ENCODE results near the gene TMED9.
A peak's percentile ranks its signal among the peaks of the same experiment; 100 is the strongest.

Gene TMED9

DNA sequence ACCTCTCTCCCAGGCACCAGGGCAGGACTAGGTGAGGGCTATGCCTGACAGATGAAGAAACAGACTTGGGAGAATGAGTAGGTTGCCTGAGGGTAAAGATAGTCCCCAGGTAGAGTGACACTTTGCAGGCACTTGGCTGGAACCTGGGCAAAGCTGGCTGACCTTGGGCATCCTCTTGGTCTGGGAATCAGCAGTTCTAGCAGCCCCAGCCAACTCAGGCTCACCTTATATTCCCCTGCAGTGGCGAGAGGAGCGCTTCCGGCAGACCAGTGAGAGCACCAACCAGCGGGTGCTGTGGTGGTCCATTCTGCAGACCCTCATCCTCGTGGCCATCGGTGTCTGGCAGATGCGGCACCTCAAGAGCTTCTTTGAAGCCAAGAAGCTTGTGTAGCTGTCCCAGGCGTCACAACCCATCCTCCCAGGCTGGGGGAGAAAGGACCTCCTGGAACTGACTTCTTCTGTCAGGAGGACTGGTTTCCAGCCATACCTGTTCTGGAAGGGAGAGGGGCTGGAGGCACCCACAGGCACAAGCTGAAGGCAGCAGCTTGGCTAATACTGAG lies 3.1 kb downstream of the TMED9 start:
- CTCF ChIA-PET = no interaction called here
- Mint-ChIP-seq H3K4me1 (peaks cover 46% of the 10 kb centered on the region), H3K27me3 (peaks cover 11% of the 10 kb centered on the region), H3K9me3 (no peaks in the 10 kb centered on the region), H3K27ac (no peak overlapping the region), H3K4me3 (no peak overlapping the region), H3K36me3 (peaks cover 28% of the 10 kb centered on the region)
- DNase-seq = no peak

- Mint-ChIP-seq H3K9me3 (no peaks in the 10 kb centered on the region), H3K4me3 (no peak overlapping the region), H3K27ac (no peak overlapping the region), H3K27me3 (peaks cover 4% of the 10 kb centered on the region), H3K36me3 (peaks cover 28% of the 10 kb centered on the region), H3K4me1 (peaks cover 55% of the 10 kb centered on the region)
- no peak for DNase-seq
- CTCF ChIA-PET = no interaction called here
Measured at GRCh38 chr5:177595991-177596774, 4.2 kb downstream of the TMED9 start.

DNA sequence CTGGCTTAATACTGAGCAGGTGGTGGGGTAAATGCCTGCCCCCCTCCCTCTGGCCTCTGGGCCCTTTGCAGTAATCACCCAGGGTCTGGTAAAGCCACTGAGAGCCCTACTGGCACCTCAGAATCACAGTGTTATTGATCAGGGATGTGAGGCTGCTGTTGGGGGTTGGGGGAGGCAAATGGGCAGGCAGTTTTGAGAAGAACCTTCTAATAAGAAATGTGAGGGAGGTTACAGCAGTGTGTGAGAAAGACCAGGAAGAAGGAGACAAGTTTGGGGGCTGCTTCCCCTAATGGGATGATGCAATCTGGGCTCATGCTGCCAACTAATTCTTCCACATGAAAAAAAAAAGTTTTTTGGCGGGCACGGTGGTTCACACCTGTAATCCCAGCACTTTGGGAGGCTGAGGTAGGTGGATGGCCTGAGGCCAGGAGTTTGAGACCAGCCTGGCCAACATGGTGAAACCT lies 4.8 kb downstream of the TMED9 start:
- Mint-ChIP-seq H3K4me1 (peaks cover 55% of the 10 kb centered on the region), H3K36me3 (peaks cover 28% of the 10 kb centered on the region), H3K9me3 (no peaks in the 10 kb centered on the region), H3K27ac (no peak overlapping the region), H3K27me3 (peaks cover under 1% of the 10 kb centered on the region), H3K4me3 (no peak overlapping the region)
- CTCF ChIA-PET = no interaction called here
- no peak for DNase-seq

DNA sequence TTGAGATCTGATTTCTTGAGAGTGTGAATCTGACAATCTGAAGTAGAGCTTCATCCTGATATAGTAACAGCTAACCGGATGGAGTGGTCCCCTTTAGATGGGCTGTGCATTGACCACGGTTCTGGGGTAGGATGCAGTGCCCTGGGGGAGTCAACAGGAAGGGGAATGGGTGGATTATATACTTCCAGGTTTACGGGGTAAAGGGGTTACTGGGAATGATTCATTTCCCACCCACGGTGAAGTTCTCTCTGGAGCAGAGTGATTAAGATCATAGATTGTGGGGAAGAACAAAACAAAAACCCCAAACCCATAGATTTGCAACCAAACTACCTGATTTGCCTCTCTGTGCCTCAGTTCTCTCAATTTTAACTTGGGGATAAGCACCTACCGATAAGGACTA lies 6.5 kb downstream of the TMED9 start:
- Mint-ChIP-seq H3K4me3 (peak overlapping the region; percentile 89), H3K4me1 (peaks cover 47% of the 10 kb centered on the region), H3K36me3 (peaks cover 25% of the 10 kb centered on the region), H3K27me3 (no peaks in the 10 kb centered on the region), H3K27ac (no peak overlapping the region), H3K9me3 (no peaks in the 10 kb centered on the region)
- DNase-seq = no peak
- CTCF ChIA-PET = interaction anchor here (1.5 kb wide), 1 partner anchor 38 kb away, joined by 3 read pairs; no protein-coding TSS in a partner anchor

DNA sequence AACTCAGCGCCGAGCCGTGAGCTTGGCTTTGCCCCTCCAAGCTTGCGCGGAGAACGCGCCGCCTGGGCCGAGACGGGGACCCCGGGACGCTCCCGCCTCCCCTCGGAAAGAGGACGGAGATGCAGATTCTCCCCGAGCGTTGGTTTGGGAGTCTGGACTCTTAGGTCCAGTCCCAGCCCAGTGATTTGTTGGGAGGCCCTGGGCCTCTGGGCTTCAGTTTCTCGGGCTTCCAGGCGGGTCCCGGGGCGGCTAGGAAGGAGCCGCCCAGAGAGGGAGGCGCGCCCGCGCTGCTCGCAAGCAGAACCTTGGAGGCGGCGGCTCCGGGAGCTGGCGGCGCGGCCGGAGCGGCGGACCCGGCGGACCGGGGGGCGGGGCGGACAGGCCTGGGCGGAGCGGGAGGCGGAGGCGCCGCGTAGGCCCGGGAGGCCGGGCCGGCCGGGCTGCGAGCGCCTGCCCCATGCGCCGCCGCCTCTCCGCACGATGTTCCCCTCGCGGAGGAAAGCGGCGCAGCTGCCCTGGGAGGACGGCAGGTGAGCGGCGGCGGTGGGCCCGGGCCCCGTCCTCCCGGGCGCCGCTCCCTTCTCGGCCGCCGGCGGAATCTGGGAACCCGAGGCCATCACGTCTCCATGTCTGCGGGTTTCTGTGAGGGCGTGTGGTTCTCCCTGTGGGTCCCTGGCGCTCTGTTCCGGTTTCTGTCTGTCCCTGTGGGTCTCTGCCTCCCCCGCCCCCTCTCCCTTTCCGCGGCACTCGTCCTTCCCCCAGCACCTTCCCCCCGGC lies 7.9 kb downstream of the TMED9 start, which contains the start of gene B4GALT7:
TSS of gene B4GALT7 (plus strand) at position 402 of the 777 bp plus-strand sequence. CDS start at position 481, 79 bp downstream.
- no peaks in the 10 kb centered on the region for H3K27me3 Mint-ChIP-seq
- no peaks in the 10 kb centered on the region for H3K9me3 Mint-ChIP-seq
- peaks cover 13% of the 10 kb centered on the region for H3K36me3 Mint-ChIP-seq
- peak within 1 kb of the TSS; percentile 91 for H3K27ac Mint-ChIP-seq
- peak within 1 kb of the TSS; percentile 89 for H3K4me3 Mint-ChIP-seq
- H3K4me1 Mint-ChIP-seq = peaks cover 38% of the 10 kb centered on the region
- CTCF ChIA-PET = interaction anchor here (0.6 to 1.5 kb wide), 2 partner anchors 39 to 135 kb away, joined by 3 read pairs; no protein-coding TSS in a partner anchor
- DNase-seq = peak; percentile 85

GRCh38 chr5:177600508-177601018 lies 8.6 kb downstream of the TMED9 start:
- Mint-ChIP-seq H3K27me3 (no peaks in the 10 kb centered on the region), H3K36me3 (peaks cover 9% of the 10 kb centered on the region), H3K9me3 (no peaks in the 10 kb centered on the region), H3K4me1 (peaks cover 38% of the 10 kb centered on the region), H3K27ac (peak overlapping the region; percentile 91), H3K4me3 (peak overlapping the region; percentile 89)
- CTCF ChIA-PET = no interaction called here
- peak; percentile 28 for DNase-seq

- CTCF ChIA-PET = no interaction called here
- peak overlapping the region; percentile 91 for H3K27ac Mint-ChIP-seq
- peaks cover 3% of the 10 kb centered on the region for H3K36me3 Mint-ChIP-seq
- H3K27me3 Mint-ChIP-seq = no peaks in the 10 kb centered on the region
- no peak for DNase-seq
- H3K4me3 Mint-ChIP-seq = peak overlapping the region; percentile 89
- H3K9me3 Mint-ChIP-seq = no peaks in the 10 kb centered on the region
- H3K4me1 Mint-ChIP-seq = peaks cover 38% of the 10 kb centered on the region
Measured at GRCh38 chr5:177601126-177601525, 9.1 kb downstream of the TMED9 start.

DNA sequence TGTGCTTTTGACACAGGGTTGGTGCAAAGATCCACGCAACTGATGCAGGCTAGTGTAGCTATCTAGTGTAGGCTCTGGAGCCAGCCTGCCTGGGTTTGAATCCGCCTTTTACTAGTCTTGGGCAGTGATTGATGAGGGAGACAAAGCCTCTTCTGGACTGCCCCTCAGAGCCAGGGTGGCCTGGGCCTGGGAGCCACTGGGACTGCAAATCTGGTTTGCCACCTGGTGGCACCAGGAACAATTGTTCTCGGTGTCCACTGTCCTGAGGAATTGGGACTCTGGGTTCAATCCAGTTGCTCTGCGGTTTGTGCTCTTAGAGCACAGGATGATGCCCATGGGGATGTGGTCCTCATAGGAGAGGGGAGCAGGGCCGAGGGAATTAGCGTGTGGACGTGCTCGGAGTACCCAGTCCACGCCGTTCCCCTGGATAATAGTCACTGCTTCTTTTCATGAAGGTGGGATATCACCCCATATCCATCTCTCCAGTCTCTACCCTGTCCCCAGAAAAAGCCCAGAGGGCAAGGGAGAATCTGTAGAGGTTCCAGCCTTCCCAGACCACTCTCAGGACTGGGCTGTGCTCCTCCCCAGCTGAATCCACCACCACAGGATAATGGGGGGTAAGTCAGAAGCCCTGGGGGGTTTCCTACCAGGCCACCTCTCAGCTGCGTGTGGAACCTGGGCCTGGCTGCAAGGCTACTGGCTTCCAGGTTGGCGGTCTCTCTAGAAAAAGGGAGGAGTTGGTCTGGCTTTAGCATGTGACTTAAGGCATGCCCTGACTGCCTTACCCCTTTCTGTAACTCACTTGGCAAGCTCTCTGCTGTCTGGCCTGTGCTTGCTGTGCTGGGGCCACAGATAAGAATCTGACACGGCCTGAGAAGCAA lies 9.8 kb downstream of the TMED9 start:
- Mint-ChIP-seq H3K27ac (no peak overlapping the region), H3K4me1 (peaks cover 35% of the 10 kb centered on the region), H3K27me3 (no peaks in the 10 kb centered on the region), H3K36me3 (no peaks in the 10 kb centered on the region), H3K9me3 (no peaks in the 10 kb centered on the region), H3K4me3 (peak overlapping the region; percentile 89)
- no peak for DNase-seq
- CTCF ChIA-PET = interaction anchor here (1.2 kb wide), 1 partner anchor 9 kb away, joined by 4 read pairs; no protein-coding TSS in a partner anchor

- Mint-ChIP-seq H3K36me3 (no peaks in the 10 kb centered on the region), H3K9me3 (no peaks in the 10 kb centered on the region), H3K27me3 (no peaks in the 10 kb centered on the region), H3K4me1 (peaks cover 37% of the 10 kb centered on the region), H3K4me3 (no peak overlapping the region), H3K27ac (no peak overlapping the region)
- DNase-seq = no peak
- CTCF ChIA-PET = interaction anchor here (1.2 kb wide), 1 partner anchor 9 kb away, joined by 4 read pairs; no protein-coding TSS in a partner anchor
Measured at GRCh38 chr5:177602458-177602830, 10.4 kb downstream of the TMED9 start.

DNA sequence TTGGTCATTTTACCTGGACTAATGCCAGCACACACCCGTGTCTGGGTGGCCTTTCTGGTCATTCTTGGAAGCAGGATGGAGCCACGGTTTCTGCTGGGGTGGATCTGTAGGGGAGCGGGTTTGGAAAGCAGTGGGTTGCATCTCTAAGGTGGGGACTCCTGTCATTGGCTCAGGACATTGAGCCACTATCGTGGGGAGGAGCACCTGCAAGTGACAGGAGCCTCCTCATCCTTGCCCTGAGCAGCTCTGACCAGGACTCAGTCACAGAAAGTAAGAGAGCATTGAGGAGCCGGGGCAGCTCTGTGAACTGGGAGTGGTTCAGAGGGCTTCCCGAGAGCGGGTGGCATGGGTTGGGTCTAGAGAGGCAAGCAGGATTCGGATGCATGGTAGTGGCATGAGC lies 11.6 kb downstream of the TMED9 start:
- H3K9me3 Mint-ChIP-seq = no peaks in the 10 kb centered on the region
- H3K27ac Mint-ChIP-seq = no peak overlapping the region
- no peaks in the 10 kb centered on the region for H3K36me3 Mint-ChIP-seq
- no peak for DNase-seq
- no peaks in the 10 kb centered on the region for H3K27me3 Mint-ChIP-seq
- CTCF ChIA-PET = no interaction called here
- H3K4me3 Mint-ChIP-seq = no peak overlapping the region
- H3K4me1 Mint-ChIP-seq = peaks cover 29% of the 10 kb centered on the region

DNA sequence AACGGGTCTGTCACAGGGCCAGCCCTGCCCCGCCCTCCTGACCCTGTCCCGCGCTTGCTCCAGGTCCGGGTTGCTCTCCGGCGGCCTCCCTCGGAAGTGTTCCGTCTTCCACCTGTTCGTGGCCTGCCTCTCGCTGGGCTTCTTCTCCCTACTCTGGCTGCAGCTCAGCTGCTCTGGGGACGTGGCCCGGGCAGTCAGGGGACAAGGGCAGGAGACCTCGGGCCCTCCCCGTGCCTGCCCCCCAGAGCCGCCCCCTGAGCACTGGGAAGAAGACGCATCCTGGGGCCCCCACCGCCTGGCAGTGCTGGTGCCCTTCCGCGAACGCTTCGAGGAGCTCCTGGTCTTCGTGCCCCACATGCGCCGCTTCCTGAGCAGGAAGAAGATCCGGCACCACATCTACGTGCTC lies 12.1 kb downstream of the TMED9 start:
- Mint-ChIP-seq H3K4me3 (no peak overlapping the region), H3K4me1 (peaks cover 24% of the 10 kb centered on the region), H3K27ac (no peak overlapping the region), H3K36me3 (no peaks in the 10 kb centered on the region), H3K27me3 (no peaks in the 10 kb centered on the region), H3K9me3 (no peaks in the 10 kb centered on the region)
- CTCF ChIA-PET = no interaction called here
- DNase-seq = no peak

GRCh38 chr5:177604656-177605055 lies 12.7 kb downstream of the TMED9 start:
- no peak overlapping the region for H3K4me3 Mint-ChIP-seq

GRCh38 chr5:177605078-177605477 lies 13.1 kb downstream of the TMED9 start:
- CTCF ChIA-PET = no interaction called here
- H3K9me3 Mint-ChIP-seq = no peaks in the 10 kb centered on the region
- H3K4me3 Mint-ChIP-seq = no peak overlapping the region
- peak overlapping the region; percentile 42 for H3K27ac Mint-ChIP-seq
- no peak for DNase-seq
- peaks cover 21% of the 10 kb centered on the region for H3K4me1 Mint-ChIP-seq
- no peaks in the 10 kb centered on the region for H3K27me3 Mint-ChIP-seq
- H3K36me3 Mint-ChIP-seq = no peaks in the 10 kb centered on the region

More at GRCh38 chr5:177604656-177605055, 12.7 kb downstream of the TMED9 start:
- Mint-ChIP-seq H3K36me3 (no peaks in the 10 kb centered on the region), H3K4me1 (peaks cover 21% of the 10 kb centered on the region), H3K27me3 (no peaks in the 10 kb centered on the region), H3K27ac (peak overlapping the region; percentile 42), H3K9me3 (no peaks in the 10 kb centered on the region)
- no peak for DNase-seq
- CTCF ChIA-PET = no interaction called here
